CD4-positive, alpha-beta T cell treated with Interleukin-17A for 4 hours (primary cell): ENCODE data around the gene NPHS1.
"Not testable (repeated sequence)": the region's sequence is repeated elsewhere in the genome, so short reads cannot be mapped to it uniquely, and the experiment has no call there.

Experiments used
- DNase-seq: peaks from one replicate; pipeline ENCODE4 v3.0.0-alpha.2; 2020; ENCODE audit warnings: mixed read lengths

The NPHS1 gene

GRCh38 chr19:35846038-35846668 is 6.2 kb downstream of the NPHS1 start:
- DNase-seq, result no peak

GRCh38 chr19:35845215-35846037 is 6.9 kb downstream of the NPHS1 start:
- peak; percentile 9 for DNase-seq

- no peak for DNase-seq
Measured at GRCh38 chr19:35844482-35845214, 7.7 kb downstream of the NPHS1 start.

- no peak for DNase-seq
Measured at GRCh38 chr19:35843676-35844481, 8.4 kb downstream of the NPHS1 start.

GRCh38 chr19:35842666-35843272 is 9.5 kb downstream of the NPHS1 start:
- DNase-seq, result no peak

- DNase-seq, result no peak
Measured at GRCh38 chr19:35841961-35842595, 10.2 kb downstream of the NPHS1 start.

DNA sequence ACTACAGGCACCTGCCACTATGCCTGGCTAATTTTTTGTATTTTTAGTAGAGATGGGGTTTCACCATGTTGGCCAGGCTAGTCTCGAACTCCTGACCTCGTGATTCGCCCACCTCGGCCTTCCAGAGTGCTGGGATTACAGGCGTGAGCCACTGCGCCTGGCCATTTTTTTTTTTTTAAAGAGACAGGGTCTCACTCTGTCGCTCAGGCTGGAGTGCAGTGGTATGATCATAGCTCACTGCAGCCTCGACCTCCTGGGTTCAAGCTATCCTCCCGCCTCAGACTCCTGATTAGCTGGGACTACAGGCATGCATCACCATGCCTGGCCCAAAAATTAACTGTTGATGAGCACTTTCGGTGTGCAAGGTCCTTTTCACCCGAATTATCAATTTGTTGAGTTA is 16.2 kb downstream of the NPHS1 start:
- not testable (repeated sequence) for DNase-seq

DNA sequence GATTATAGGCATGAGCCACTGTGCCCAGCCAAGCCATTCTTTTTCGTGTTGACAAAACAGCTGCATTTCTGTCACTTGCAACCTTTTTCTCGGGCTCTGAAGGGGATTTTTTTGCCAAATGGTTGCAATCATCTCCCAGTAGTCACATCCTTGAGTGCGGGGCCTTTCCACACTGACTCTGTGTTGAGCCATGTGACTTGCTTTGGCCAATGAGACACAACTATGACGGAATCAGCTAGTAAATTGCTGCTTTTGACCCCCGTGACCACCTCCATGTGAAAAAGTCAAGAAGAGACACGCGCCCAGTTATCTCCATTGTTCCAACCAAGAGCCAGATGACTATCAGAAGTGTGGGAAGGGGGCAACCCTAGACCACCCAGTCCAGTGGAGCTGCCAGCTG is 18.3 kb downstream of the NPHS1 start:
- DNase-seq, result no peak

DNA sequence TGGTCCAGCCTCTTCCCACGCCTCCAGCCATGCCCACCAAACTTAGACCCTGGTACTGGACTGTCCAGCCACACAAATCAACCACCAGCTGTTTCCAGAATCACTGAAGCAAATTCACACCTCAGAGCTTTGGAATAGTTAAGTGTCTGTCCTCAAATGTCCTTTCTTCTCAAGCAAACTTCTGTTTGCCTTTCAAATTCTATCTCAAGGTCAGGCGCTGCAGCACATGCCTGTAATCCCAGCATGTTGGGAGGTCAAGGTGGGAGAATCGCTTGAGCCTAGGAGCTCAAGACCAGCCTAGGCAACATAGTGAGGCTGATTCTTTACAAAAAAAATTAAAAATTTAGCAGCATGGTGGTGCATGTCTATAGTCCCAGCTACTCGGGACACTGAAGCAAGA is 20.2 kb downstream of the NPHS1 start:
- no peak for DNase-seq

DNA sequence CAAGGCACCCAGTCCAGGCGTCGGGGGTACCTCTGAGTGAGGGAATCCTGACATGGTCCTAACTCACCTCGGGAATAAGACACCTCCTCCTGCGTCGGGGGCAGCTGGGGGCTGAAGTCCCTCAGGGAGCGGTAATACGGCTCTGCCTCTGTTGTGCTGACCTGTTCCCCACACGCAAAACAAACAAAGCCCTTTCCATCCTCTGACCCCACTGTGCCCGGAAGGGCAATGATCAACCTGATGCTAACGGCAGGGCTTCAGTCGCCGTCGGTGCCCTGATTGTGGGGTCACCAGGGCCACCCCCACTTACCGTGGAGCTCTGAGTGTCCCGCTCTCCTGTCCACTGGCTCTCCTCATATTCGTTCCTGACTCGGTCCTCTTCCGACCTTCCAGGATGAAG is 21.3 kb downstream of the NPHS1 start:
- DNase-seq, result no peak

GRCh38 chr19:35828692-35829301 is 23.5 kb downstream of the NPHS1 start:
- DNase-seq, result peak; percentile 57

GRCh38 chr19:35824150-35824549 is 28.2 kb downstream of the NPHS1 start:
- DNase-seq, result no peak

DNA sequence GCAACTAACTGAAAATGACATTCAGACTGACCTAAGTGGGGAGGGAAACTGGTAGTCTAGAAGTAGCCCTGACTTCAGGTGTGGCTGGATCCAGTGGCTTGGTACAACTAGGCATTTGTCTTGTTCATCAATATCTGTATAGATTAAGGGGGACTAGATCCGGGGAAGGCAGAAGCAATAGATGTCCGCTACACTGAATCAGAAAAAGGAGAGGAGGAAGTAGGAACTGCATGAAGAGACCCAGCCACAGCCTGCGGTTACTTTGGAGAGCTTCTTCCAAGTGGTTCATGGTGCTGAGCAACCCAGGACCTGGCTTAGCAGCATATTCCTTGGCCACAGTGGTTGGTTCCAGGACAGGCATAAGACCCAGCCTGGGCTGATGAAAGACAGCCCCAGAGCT is 29.7 kb downstream of the NPHS1 start:
- DNase-seq, result no peak

- no peak for DNase-seq
Measured at GRCh38 chr19:35818445-35818844, 33.9 kb downstream of the NPHS1 start.

GRCh38 chr19:35816846-35817245 is 35.5 kb downstream of the NPHS1 start:
- DNase-seq, result no peak

GRCh38 chr19:35816262-35816661 is 36.0 kb downstream of the NPHS1 start:
- DNase-seq, result no peak

DNA sequence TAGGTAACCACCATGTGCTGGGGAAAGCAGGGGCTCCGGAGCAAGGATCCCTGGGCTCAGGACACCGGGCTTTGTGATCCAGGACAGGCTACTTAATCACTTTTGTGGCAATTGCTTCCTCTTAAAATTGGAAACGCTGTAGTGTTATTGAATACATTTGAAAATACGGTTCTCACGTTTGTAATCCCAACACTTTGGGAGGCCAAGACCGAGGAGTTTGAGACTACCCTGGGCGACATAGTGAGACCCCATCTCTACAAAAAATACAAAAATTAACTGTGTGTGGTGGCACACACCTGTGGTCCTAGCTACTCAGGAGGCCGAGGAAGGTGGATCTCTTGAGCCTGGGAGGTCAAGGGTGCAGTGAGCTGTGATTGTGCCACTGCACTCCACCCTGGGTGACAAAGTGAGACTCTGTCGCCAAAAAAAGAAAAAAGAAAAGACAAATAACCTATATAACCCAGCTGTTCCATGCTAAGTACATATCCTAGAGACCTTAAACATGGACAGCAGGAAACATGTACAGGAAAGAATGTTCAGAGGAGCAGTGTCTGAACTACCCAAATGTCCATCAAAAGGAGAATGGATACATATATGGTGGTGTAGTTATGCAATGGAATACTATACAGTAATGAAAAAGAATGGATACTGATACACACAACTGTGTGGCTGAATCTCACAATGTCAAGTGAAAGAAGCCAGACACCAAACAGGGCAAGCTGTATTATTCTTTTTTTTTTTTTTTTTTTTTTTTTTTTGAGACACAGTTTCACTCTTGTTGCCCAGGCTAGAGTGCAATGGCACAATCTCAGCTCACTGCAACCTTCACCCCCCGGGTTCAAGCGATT is 39.0 kb downstream of the NPHS1 start:
- no peak for DNase-seq

DNA sequence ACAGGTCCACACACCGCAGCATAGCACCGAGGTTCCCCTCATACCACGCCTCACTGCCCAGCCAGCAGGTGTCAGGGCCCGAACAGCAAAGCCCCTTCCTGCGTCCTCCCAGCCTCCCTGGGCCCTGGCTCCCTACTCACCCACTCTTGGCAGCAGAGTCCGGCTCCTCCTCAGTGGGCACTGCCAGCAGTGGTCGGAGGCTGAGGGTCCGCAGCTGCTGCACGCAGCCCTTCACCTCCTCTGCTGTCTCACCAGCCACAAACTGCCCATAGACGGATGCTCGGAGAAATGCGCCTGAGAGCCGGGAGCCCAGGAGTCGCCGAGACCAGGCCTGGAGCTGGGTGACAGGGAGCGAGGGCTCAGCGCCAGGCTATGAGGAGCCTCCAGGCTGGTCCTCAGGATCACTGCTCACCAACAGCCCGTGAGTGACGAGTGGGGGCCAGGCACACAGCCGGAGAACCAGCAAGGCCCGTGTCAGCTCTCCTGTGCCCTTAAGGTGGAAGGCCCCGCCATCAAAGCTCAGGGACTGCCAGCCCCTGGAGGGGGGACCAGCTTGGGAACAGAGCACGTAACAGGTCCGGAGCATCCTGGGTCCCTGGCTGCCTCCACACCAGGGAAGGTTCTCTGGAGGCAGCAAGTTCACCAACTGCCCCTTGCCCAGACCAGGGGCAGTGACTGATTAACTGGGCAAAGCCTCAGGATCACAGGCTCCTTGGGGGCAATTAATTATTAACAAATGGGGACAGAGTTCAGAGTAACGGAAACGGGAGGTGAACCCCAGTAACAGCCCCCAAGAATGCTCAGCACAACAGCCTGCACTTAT is 39.9 kb downstream of the NPHS1 start, which contains the start of gene PRODH2:
Gene PRODH2, minus strand, starts transcription at position 626 of the 823 bp plus-strand sequence. Its CDS starts 40 bp downstream, at position 586.
- DNase-seq, result no peak
